Smooth muscle cell (in vitro differentiated cells): ENCODE measurements around the gene ADARB2. TPM values are rescaled to one million over a fixed set of nuclear protein-coding genes. Genes with fewer than 3 reads are reported as not detected.
"Not testable (repeated sequence)": the region's sequence is repeated elsewhere in the genome, so short reads cannot be mapped to it uniquely, and the experiment has no call there.

ENCODE experiments used
- DNase-seq: peaks from one replicate; lab custom pipeline; 2025; ENCODE audit not compliant: unreplicated experiment; lab: John Stamatoyannopoulos, UW
- H2AFZ ChIP-seq: fragments of 200-600 bp; sonication (generic); 2 replicates; pipeline ENCODE4 v1.6.0; 2016; ENCODE audit warnings: antibody characterized with exemption, low read depth, mild to moderate bottlenecking
- H3F3A ChIP-seq: fragments of 200-600 bp; sonication (generic); 2 replicates; pipeline ENCODE4 v1.6.0; 2017; ENCODE audit warnings: antibody characterized with exemption, low read depth
- H3K27ac ChIP-seq: fragments of 200-600 bp; sonication (generic); 2 replicates; pipeline ENCODE4 v1.5.1; 2016; ENCODE audit warnings: low read depth, mild to moderate bottlenecking
- H3K27me3 ChIP-seq: fragments of 200-600 bp; sonication (generic); 2 replicates; pipeline ENCODE4 v1.6.1; 2016; ENCODE audit warnings: low read depth, mild to moderate bottlenecking
- H3K36me3 ChIP-seq: fragments of 200-600 bp; sonication (generic); 2 replicates; pipeline ENCODE4 v1.5.1; 2016; ENCODE audit warnings: low read depth
- H3K4me1 ChIP-seq: fragments of 200-600 bp; sonication (generic); 2 replicates; pipeline ENCODE4 v1.5.1; 2016; ENCODE audit warnings: low read depth
- H3K4me2 ChIP-seq: fragments of 200-600 bp; sonication (generic); 2 replicates; pipeline ENCODE4 v1.6.0; 2016; ENCODE audit warnings: mild to moderate bottlenecking
- H3K4me3 ChIP-seq: fragments of 200-600 bp; sonication (generic); 2 replicates; pipeline ENCODE4 v1.5.1; 2016; ENCODE audit warnings: mild to moderate bottlenecking
- H3K79me2 ChIP-seq: fragments of 200-600 bp; sonication (generic); 2 replicates; pipeline ENCODE4 v1.6.0; 2016; ENCODE audit warnings: low read depth, mild to moderate bottlenecking
- H3K9ac ChIP-seq: fragments of 200-600 bp; sonication (generic); 2 replicates; pipeline ENCODE4 v1.6.0; 2016; ENCODE audit warnings: low read depth
- H3K9me3 ChIP-seq: fragments of 200-600 bp; sonication (generic); replicated peaks from 2 replicates; pipeline ENCODE4 v1.5.1; 2016; ENCODE audit warnings: low read depth
- H4K20me1 ChIP-seq: fragments of 200-600 bp; sonication (generic); 2 replicates; pipeline ENCODE4 v1.6.0; 2016; ENCODE audit warnings: low read depth
- WGBS: methylation state at CpG from one replicate; pipeline ENCODE4 v1.1.7; 2016; ENCODE audit warnings: low lambda C conversion rate; 5-methylcytosine and 5-hydroxymethylcytosine counted together
- polyA plus RNA-seq: library from polyadenylated mRNA; unstranded; fragments of >200 nt; fragmentation: Nextera tagmentation; extraction: Ambion mirVana; gene quantifications from 2 replicates; pipeline ENCODE4 v1.2.1, GENCODE V29; 2016
- total RNA-seq: library from RNA; depleted of rRNA; stranded (reverse); fragments of >200 nt; gene quantifications from 2 replicates; pipeline ENCODE4 v1.2.3, GENCODE V29; 2014
- TF ChIP-seq, protein P1 (sequence below): fragments of 200-600 bp; sonication (generic); IDR thresholded peaks from 2 replicates; pipeline ENCODE4 v1.5.1; 2017; ENCODE audit warnings: borderline replicate concordance, mild to moderate bottlenecking, antibody characterized with exemption; ENCODE audit not compliant: insufficient read depth, poor library complexity, severe bottlenecking

ADARB2 gene
- total and polyA plus RNA-seq, 2 experiments from 2014 or later = 0.13 to 0.39 TPM

DNA sequence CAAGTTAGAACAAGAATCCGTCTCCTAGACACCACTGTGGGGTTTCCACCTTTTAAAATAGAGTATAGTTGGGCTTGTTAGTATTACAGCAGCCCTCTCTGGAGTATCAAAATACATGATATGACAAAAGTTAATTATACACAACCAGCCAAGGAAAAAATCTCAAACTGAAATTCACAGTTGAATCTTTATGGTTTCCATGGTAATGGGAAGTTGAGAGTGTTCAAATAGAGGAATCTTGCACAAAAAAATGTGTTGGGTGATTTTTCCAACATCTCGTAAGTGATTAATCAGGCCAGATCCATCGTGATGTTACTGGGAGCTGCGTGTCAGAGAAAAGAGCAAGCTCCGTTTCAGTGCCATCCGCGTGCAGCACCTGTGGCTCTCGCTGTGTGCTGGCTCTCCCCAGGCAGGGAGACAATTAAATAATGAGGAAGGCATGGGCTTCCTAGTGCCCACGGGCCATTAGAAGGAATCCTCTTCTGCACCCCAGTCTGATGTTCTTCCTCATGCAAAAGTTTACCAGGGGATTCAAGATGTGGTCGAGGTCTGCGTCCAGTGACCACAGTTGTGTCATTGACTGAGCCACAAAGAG is 41.1 kb upstream of the ADARB2 start:
- WGBS = 89% methylated on average over 11 of the region's 11 CpGs
- H3K4me3 ChIP-seq = no peak overlapping the region
- no peak overlapping the region for H3K4me2 ChIP-seq
- H3K9ac ChIP-seq = no peak overlapping the region
- TF ChIP-seq, protein P1, sequence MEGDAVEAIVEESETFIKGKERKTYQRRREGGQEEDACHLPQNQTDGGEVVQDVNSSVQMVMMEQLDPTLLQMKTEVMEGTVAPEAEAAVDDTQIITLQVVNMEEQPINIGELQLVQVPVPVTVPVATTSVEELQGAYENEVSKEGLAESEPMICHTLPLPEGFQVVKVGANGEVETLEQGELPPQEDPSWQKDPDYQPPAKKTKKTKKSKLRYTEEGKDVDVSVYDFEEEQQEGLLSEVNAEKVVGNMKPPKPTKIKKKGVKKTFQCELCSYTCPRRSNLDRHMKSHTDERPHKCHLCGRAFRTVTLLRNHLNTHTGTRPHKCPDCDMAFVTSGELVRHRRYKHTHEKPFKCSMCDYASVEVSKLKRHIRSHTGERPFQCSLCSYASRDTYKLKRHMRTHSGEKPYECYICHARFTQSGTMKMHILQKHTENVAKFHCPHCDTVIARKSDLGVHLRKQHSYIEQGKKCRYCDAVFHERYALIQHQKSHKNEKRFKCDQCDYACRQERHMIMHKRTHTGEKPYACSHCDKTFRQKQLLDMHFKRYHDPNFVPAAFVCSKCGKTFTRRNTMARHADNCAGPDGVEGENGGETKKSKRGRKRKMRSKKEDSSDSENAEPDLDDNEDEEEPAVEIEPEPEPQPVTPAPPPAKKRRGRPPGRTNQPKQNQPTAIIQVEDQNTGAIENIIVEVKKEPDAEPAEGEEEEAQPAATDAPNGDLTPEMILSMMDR = no peak
- no peaks in the 10 kb centered on the region for H3K36me3 ChIP-seq
- DNase-seq = no peak
- H3F3A ChIP-seq = no peaks in the 10 kb centered on the region
- no peak overlapping the region for H2AFZ ChIP-seq
- no peaks in the 10 kb centered on the region for H3K4me1 ChIP-seq
- H4K20me1 ChIP-seq = no peaks in the 10 kb centered on the region
- no peaks in the 10 kb centered on the region for H3K79me2 ChIP-seq
- no peak overlapping the region for H3K27ac ChIP-seq
- no peaks in the 10 kb centered on the region for H3K27me3 ChIP-seq
- no peaks in the 10 kb centered on the region for H3K9me3 ChIP-seq

DNA sequence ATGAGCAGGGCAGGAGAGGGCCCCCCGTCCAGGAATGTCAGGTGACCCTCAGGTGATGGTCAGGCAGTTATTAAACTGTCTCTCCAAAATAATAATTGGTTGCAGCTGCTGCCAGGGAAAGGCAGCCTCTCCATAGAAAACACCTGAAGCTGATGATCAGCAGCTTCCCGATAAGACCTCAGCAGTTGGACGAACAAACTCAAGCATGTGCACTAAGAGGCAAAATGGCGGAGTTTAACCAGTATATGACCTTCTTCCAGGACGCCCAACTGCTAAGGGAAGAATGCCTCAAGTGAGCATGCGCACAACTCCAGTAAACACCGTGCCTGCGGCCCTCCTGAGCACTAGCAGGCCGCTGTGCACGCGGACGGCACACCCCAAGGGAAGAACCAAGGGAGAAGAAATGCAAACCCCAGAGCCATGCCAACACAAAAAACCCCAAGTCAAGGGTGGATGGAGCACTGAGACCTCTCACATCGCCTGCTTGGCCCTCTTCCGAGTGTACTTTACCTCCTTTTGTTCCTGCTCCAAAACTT is 38.9 kb upstream of the ADARB2 start:
- Histone ChIP-seq H3K4me1 (no peaks in the 10 kb centered on the region), H3K79me2 (no peaks in the 10 kb centered on the region), H3K4me2 (no peak overlapping the region), H3K27ac (no peak overlapping the region), H2AFZ (no peak overlapping the region), H3K36me3 (no peaks in the 10 kb centered on the region), H3K27me3 (no peaks in the 10 kb centered on the region), H3F3A (no peaks in the 10 kb centered on the region), H4K20me1 (no peaks in the 10 kb centered on the region), H3K9ac (no peak overlapping the region), H3K9me3 (no peaks in the 10 kb centered on the region), H3K4me3 (no peak overlapping the region)
- TF ChIP-seq, protein P1 = no peak
- WGBS = 95% methylated on average over 14 of the region's 14 CpGs
- no peak for DNase-seq

DNA sequence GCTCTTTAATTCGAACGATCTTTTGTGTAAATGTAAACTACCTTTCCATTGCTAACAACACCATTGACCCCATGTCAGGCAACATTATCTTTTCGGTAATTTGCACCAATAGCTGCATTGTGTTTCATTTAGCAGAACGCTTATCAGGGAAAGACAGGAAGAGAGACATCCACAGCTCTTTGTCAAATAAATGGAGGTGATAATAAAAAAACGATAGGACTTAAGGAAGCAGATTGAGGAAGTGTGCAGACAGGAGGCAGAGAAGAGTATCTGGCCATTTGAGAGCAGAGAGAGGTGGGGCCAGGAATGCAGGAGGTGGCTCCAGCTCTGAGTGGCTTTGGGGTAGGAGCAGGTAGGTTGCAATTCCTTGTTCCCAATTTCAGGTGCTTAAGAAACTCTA is 37.5 kb upstream of the ADARB2 start:
- WGBS = 60% methylated on average over 5 of the region's 5 CpGs
- Histone ChIP-seq H3K4me3 (no peak overlapping the region), H3K4me1 (no peaks in the 10 kb centered on the region)

DNA sequence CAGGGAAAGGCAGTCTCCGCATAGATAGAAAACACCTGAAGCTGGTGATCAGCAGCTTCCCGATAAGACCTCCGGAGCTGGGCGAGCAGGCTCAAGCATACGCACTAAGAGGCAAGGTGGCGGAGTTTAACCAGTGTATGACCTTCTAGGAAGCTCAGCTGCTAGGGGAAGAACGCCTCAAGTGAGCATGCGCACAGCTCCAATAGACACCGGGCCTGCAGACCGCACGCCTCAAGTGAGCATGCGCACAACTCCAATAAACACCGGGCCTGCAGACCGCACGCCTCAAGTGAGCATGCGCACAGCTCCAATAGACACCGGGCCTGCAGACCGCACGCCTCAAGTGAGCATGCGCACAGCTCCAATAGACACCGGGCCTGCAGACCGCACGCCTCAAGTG is 35.9 kb upstream of the ADARB2 start:
- H4K20me1 ChIP-seq, H3F3A ChIP-seq, H3K36me3 ChIP-seq, DNase-seq, H3K4me3 ChIP-seq, H3K79me2 ChIP-seq, H3K4me2 ChIP-seq, H3K27me3 ChIP-seq, H3K9ac ChIP-seq, H3K27ac ChIP-seq, H3K9me3 ChIP-seq, H2AFZ ChIP-seq, H3K4me1 ChIP-seq: not testable (repeated sequence)
- WGBS = 99% methylated on average over 17 of the region's 23 CpGs

More for the DNA sequence above, 37.5 kb upstream of the ADARB2 start:
- DNase-seq = no peak
- H3K27ac ChIP-seq = no peak overlapping the region
- H3K4me2 ChIP-seq = no peak overlapping the region
- H3K27me3 ChIP-seq = no peaks in the 10 kb centered on the region
- TF ChIP-seq, protein P1 = no peak
- H4K20me1 ChIP-seq = no peaks in the 10 kb centered on the region
- no peaks in the 10 kb centered on the region for H3K9me3 ChIP-seq
- H2AFZ ChIP-seq = no peak overlapping the region
- H3F3A ChIP-seq = no peaks in the 10 kb centered on the region
- no peak overlapping the region for H3K9ac ChIP-seq
- H3K36me3 ChIP-seq = no peaks in the 10 kb centered on the region
- no peaks in the 10 kb centered on the region for H3K79me2 ChIP-seq
